IMR-90 (cell line): ENCODE measurements around the gene MAML2. TPM values are rescaled to one million over a fixed set of nuclear protein-coding genes. Genes with fewer than 3 reads are reported as not detected.

ENCODE experiments used
- ATAC-seq: fragments of 200-7000 bp; cut with Tn5 transposase; 2 replicates; pipeline ENCODE4 v1.9.1; 2020; ENCODE audit warnings: low read depth, mild to moderate bottlenecking, moderate library complexity
- BruUV-seq: library from RNA; stranded (reverse); fragments of 400-500 nt; replicated peaks from 2 replicates; lab custom pipeline; 2021; lab: Mats Ljungman, UMichigan
- CTCF ChIA-PET: fragments of 300-600 bp; formaldehyde crosslinking; extraction: SDS; loops from one replicate; lab custom pipeline; 2021; ENCODE audit warnings: antibody characterized with exemption; lab: Yijun Ruan, JAX
- POLR2A ChIA-PET: fragments of 300-600 bp; sonication (Branson Sonifier 250); formaldehyde crosslinking; loops from one replicate; lab custom pipeline; 2022; ENCODE audit warnings: antibody characterized with exemption; ENCODE audit not compliant: unreplicated experiment; lab: Charles Lee
- DNase-seq: peaks from one replicate; pipeline ENCODE4 v3.0.0; 2013
- H2AFZ ChIP-seq: replicated peaks from 2 replicates; pipeline ENCODE3; 2013; ENCODE audit warnings: low read length, mild to moderate bottlenecking; ENCODE audit not compliant: poor library complexity
- H2AK5ac ChIP-seq: 2 replicates; pipeline ENCODE4 v1.6.1; 2013; ENCODE audit warnings: low read depth, low read length, inconsistent platforms
- H2AK9ac ChIP-seq: replicated peaks from 2 replicates; pipeline ENCODE3; 2013; ENCODE audit warnings: mild to moderate bottlenecking, low read depth, low read length, moderate library complexity; ENCODE audit not compliant: poor library complexity
- H2BK120ac ChIP-seq: 2 replicates; pipeline ENCODE4 v1.6.1; 2013; ENCODE audit warnings: low read depth, low read length, inconsistent platforms
- H2BK15ac ChIP-seq: 3 replicates; pipeline ENCODE4 v1.6.1; 2013; ENCODE audit warnings: low read depth, low read length, inconsistent platforms
- H2BK20ac ChIP-seq: 2 replicates; pipeline ENCODE4 v1.6.1; 2013; ENCODE audit warnings: low read depth, mild to moderate bottlenecking, inconsistent platforms, low read length, moderate library complexity
- H2BK5ac ChIP-seq: 2 replicates; pipeline ENCODE4 v1.6.1; 2013; ENCODE audit warnings: mild to moderate bottlenecking, low read depth, low read length, inconsistent platforms; ENCODE audit not compliant: poor library complexity, severe bottlenecking
- H3K14ac ChIP-seq: replicated peaks from 2 replicates; pipeline ENCODE4 v1.6.1; 2013; ENCODE audit warnings: low read depth, low read length, inconsistent platforms
- H3K18ac ChIP-seq: 2 replicates; pipeline ENCODE4 v1.6.1; 2013; ENCODE audit warnings: low read depth, low read length, control low read depth
- H3K23ac ChIP-seq: 2 replicates; pipeline ENCODE4 v1.6.1; 2013; ENCODE audit warnings: low read depth, low read length, inconsistent platforms
- H3K27ac ChIP-seq: 2 replicates; pipeline ENCODE4 v1.5.1; 2013; ENCODE audit warnings: mild to moderate bottlenecking, control low read depth, low read length; ENCODE audit not compliant: insufficient read depth
- H3K27me3 ChIP-seq: 2 replicates; pipeline ENCODE4 v1.6.1; 2013; ENCODE audit warnings: low read length; ENCODE audit not compliant: control insufficient read depth, insufficient read depth
- H3K36me3 ChIP-seq: 2 replicates; pipeline ENCODE4 v1.6.1; 2013; ENCODE audit warnings: low read length, mixed read lengths; ENCODE audit not compliant: control insufficient read depth, insufficient read depth
- H3K4ac ChIP-seq: 2 replicates; pipeline ENCODE4 v1.6.1; 2013; ENCODE audit warnings: low read depth, low read length, inconsistent platforms
- H3K4me1 ChIP-seq: 2 replicates; pipeline ENCODE4 v1.6.1; 2013; ENCODE audit warnings: low read length, mixed read lengths; ENCODE audit not compliant: control insufficient read depth, insufficient read depth
- H3K4me2 ChIP-seq: 2 replicates; pipeline ENCODE4 v1.6.1; 2013; ENCODE audit warnings: low read depth, mild to moderate bottlenecking, control low read depth, low read length, moderate library complexity
- H3K4me3 ChIP-seq: 2 replicates; pipeline ENCODE4 v1.5.1; 2013; ENCODE audit warnings: low read depth, mild to moderate bottlenecking, control low read depth, low read length, moderate library complexity; ENCODE audit not compliant: insufficient read depth
- H3K56ac ChIP-seq: 2 replicates; pipeline ENCODE4 v1.6.1; 2013; ENCODE audit warnings: low read length, inconsistent platforms; ENCODE audit not compliant: insufficient read depth; ENCODE audit errors: extremely low read depth
- H3K79me1 ChIP-seq, 2 experiments: 2 replicates each; pipeline ENCODE4 v1.6.1; 2013; ENCODE audit warnings: low read length in 2 of 2, inconsistent platforms in 1 of 2, low read depth in 1 of 2
- H3K9ac ChIP-seq: 2 replicates; pipeline ENCODE4 v1.6.1; 2013; ENCODE audit warnings: low read depth, low read length, control low read depth
- H3K9me1 ChIP-seq: 2 replicates; pipeline ENCODE4 v1.6.1; 2013; ENCODE audit warnings: low read length, inconsistent platforms; ENCODE audit not compliant: insufficient read depth
- H3K9me3 ChIP-seq: 2 replicates; pipeline ENCODE4 v1.6.1; 2013; ENCODE audit warnings: low read length; ENCODE audit not compliant: control insufficient read depth, insufficient read depth
- H4K20me1 ChIP-seq: 2 replicates; pipeline ENCODE4 v1.6.1; 2013; ENCODE audit warnings: low read length, inconsistent platforms; ENCODE audit not compliant: insufficient read depth
- H4K5ac ChIP-seq: 2 replicates; pipeline ENCODE4 v1.6.1; 2013; ENCODE audit warnings: mild to moderate bottlenecking, low read depth, low read length, control low read depth
- H4K8ac ChIP-seq, 2 experiments: 2 replicates each; pipeline ENCODE4 v1.6.1; 2013; ENCODE audit warnings: low read depth in 2 of 2, low read length in 2 of 2, control low read depth in 1 of 2, inconsistent platforms in 1 of 2
- H4K91ac ChIP-seq: 2 replicates; pipeline ENCODE4 v1.6.1; 2013; ENCODE audit warnings: low read depth, low read length, inconsistent platforms; ENCODE audit not compliant: insufficient read depth
- BHLHE40 ChIP-seq: fragments of 150-350 bp; IDR thresholded peaks from 2 replicates; pipeline ENCODE4 v1.6.1; 2016; ENCODE audit warnings: mild to moderate bottlenecking, low read depth, low read length
- CEBPB ChIP-seq: IDR thresholded peaks from 2 replicates; pipeline ENCODE4 v1.6.1; 2012; ENCODE audit warnings: low read depth, low read length, improper control_type of control experiment
- CHD1 ChIP-seq: IDR thresholded peaks from 2 replicates; pipeline ENCODE4 v1.6.1; 2012; ENCODE audit warnings: low read depth, low read length, improper control_type of control experiment
- CTCF ChIP-seq: conservative IDR thresholded peaks from 2 replicates; pipeline ENCODE4 v1.5.1; 2012; ENCODE audit warnings: mild to moderate bottlenecking, low read depth, low read length, improper control_type of control experiment
- FOS ChIP-seq: fragments of 150-350 bp; IDR thresholded peaks from 2 replicates; pipeline ENCODE4 v1.6.1; 2016; ENCODE audit warnings: low read depth, low read length
- MAFK ChIP-seq: IDR thresholded peaks from 2 replicates; pipeline ENCODE4 v1.6.1; 2012; ENCODE audit warnings: low read depth, low read length, improper control_type of control experiment
- MAZ ChIP-seq: IDR thresholded peaks from 2 replicates; pipeline ENCODE4 v1.6.1; 2012; ENCODE audit warnings: low read depth, mild to moderate bottlenecking, low read length, improper control_type of control experiment, moderate library complexity, borderline replicate concordance
- MXI1 ChIP-seq: IDR thresholded peaks from 2 replicates; pipeline ENCODE4 v1.6.1; 2012; ENCODE audit warnings: low read depth, mild to moderate bottlenecking, low read length, moderate library complexity, borderline replicate concordance
- NFE2L2 ChIP-seq: fragments of 150-350 bp; IDR thresholded peaks from 2 replicates; pipeline ENCODE4 v1.6.1; 2016; ENCODE audit warnings: low read depth, mild to moderate bottlenecking, low read length
- RAD21 ChIP-seq: IDR thresholded peaks from 2 replicates; pipeline ENCODE4 v1.6.1; 2012; ENCODE audit warnings: low read length, improper control_type of control experiment
- RFX5 ChIP-seq: IDR thresholded peaks from 2 replicates; pipeline ENCODE4 v1.8.0; 2012; ENCODE audit warnings: low read depth, mild to moderate bottlenecking, low read length, moderate library complexity
- SMC3 ChIP-seq: fragments of 150-350 bp; IDR thresholded peaks from 2 replicates; pipeline ENCODE4 v1.6.1; 2016; ENCODE audit warnings: low read depth, mild to moderate bottlenecking, antibody characterized with exemption, low read length, moderate library complexity
- WGBS, 2 experiments: methylation state at CpG; one replicate each; pipeline versions ENCODE4 v1.1.5 to v1.1.7; 2013; ENCODE audit warnings: missing lambda C conversion rate in 2 of 2; ENCODE audit not compliant: insufficient read length in 1 of 2; ENCODE audit errors: extremely low coverage in 2 of 2; 5-methylcytosine and 5-hydroxymethylcytosine counted together
- dilution Hi-C: fragments of 300-500 bp; cut with HindIII; formaldehyde crosslinking; loops from one replicate; pipeline ENCODE4 v1.14.3; 2018; ENCODE audit warnings: low sequenced_read_pairs; ENCODE audit not compliant: unreplicated experiment
- in situ Hi-C: fragments of 300-500 bp; cut with MboI; formaldehyde crosslinking; loops from 3 replicates; pipeline ENCODE4 v1.14.3; 2019; ENCODE audit warnings: low sequenced_read_pairs, inconsistent platforms, mixed read lengths
- intact Hi-C: fragments of 100-400 bp; cut with micrococcal nuclease; formaldehyde crosslinking; loops from 2 replicates; pipeline ENCODE4 v1.10.0; 2022
- polyA plus RNA-seq, 3 experiments: library from polyadenylated mRNA; depleted of rRNA; stranded (reverse); fragments of >200 nt; gene quantifications; 2 replicates each; pipeline ENCODE4 v1.2.3, GENCODE V29; 2012; ENCODE audit warnings: low replicate concordance in 1 of 3
- total RNA-seq: library from RNA; depleted of rRNA; stranded (reverse); fragments of >200 nt; gene quantifications from 2 replicates; pipeline ENCODE4 v1.2.3, GENCODE V29; 2012
- TF ChIP-seq, protein P1 (sequence below): fragments of 150-350 bp; IDR thresholded peaks from 2 replicates; pipeline ENCODE4 v1.6.1; 2016; ENCODE audit warnings: low read depth, mild to moderate bottlenecking, low read length, moderate library complexity, borderline replicate concordance

MAML2 gene
- total and polyA plus RNA-seq, 2 of the 4 experiments (the other 2 are of a cell fraction): 15.0 to 19.5 TPM

DNA sequence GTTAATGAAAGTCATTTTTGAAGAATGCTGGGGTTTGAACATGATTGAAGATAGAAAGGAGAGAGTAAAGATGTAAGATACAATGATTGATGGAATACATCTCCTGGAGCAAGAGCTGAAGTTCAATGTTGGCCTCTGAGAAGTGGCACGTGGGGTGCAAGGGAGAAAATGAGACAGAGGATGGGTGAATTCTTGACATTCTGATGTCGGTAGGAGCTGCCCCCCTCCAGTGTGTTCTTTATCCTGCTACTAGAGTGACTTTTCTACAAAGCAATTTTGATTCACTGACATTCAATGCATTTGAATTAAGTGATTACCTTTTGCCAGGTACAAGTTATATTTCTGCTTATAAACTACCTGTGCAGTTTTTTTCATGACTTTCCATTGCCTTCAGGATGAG lies 260.1 kb downstream of the MAML2 start:
- dilution Hi-C loops (no loop called here), intact Hi-C loops (no loop called here), in situ Hi-C loops (no loop called here)
- Histone ChIP-seq H2BK5ac (no peak overlapping the region), H3K9ac (no peak overlapping the region), H2BK120ac (no peak overlapping the region), H4K5ac (no peak overlapping the region), H2BK20ac (no peak overlapping the region), H3K4me3 (no peak overlapping the region), H3K4me2 (no peak overlapping the region), H3K18ac (no peak overlapping the region), H3K9me3 (no peaks in the 10 kb centered on the region), H2AFZ (no peak overlapping the region), H2BK15ac (no peak overlapping the region), H4K20me1 (peaks cover 8% of the 10 kb centered on the region), H3K27ac (no peak overlapping the region), H3K4me1 (peaks cover 7% of the 10 kb centered on the region), H4K8ac (no peak overlapping the region), H3K14ac (no peak overlapping the region), H2AK5ac (no peak overlapping the region), H3K23ac (no peak overlapping the region), H2AK9ac (no peak overlapping the region), H3K4ac (no peak overlapping the region), H3K9me1 (peaks cover 13% of the 10 kb centered on the region; the same call in 1 of the 2 replicates), H4K91ac (no peak overlapping the region), H3K79me1 (peaks cover 57 to 58% of the 10 kb centered on the region in 2 experiments), H3K27me3 (no peaks in the 10 kb centered on the region), H3K36me3 (no peaks in the 10 kb centered on the region; the same call in 1 of the 2 replicates), H3K56ac (no peak overlapping the region)
- no TSS peak for BruUV-seq
- no peak for TF ChIP-seq CTCF
- no peak for TF ChIP-seq FOS
- TF ChIP-seq BHLHE40: no peak
- TF ChIP-seq RFX5: no peak
- no peak for TF ChIP-seq SMC3
- TF ChIP-seq CEBPB: no peak
- TF ChIP-seq, protein P1, sequence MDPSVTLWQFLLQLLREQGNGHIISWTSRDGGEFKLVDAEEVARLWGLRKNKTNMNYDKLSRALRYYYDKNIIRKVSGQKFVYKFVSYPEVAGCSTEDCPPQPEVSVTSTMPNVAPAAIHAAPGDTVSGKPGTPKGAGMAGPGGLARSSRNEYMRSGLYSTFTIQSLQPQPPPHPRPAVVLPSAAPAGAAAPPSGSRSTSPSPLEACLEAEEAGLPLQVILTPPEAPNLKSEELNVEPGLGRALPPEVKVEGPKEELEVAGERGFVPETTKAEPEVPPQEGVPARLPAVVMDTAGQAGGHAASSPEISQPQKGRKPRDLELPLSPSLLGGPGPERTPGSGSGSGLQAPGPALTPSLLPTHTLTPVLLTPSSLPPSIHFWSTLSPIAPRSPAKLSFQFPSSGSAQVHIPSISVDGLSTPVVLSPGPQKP: no peak
- TF ChIP-seq MAFK: no peak
- no peak for TF ChIP-seq RAD21
- TF ChIP-seq MAZ: no peak
- TF ChIP-seq CHD1: no peak
- no peak for TF ChIP-seq NFE2L2
- no peak for TF ChIP-seq MXI1
- no peak for ATAC-seq
- ChIA-PET POLR2A (no interaction called here), CTCF (interaction anchor here (1.1 kb wide), 1 partner anchor 27 kb away, joined by 3 read pairs; no protein-coding TSS in a partner anchor)
- WGBS, 2 experiments: no CpG with 5 or more reads among the region's 2 CpGs
- no peak for DNase-seq
